ENCODE measurements around the gene UBE4B. TPM values are rescaled to one million over a fixed set of nuclear protein-coding genes. Genes with fewer than 3 reads are reported as not detected.

The UBE4B gene
- total and polyA plus RNA-seq, 2 experiments from 2014 or later = 28.4 to 115 TPM

DNA sequence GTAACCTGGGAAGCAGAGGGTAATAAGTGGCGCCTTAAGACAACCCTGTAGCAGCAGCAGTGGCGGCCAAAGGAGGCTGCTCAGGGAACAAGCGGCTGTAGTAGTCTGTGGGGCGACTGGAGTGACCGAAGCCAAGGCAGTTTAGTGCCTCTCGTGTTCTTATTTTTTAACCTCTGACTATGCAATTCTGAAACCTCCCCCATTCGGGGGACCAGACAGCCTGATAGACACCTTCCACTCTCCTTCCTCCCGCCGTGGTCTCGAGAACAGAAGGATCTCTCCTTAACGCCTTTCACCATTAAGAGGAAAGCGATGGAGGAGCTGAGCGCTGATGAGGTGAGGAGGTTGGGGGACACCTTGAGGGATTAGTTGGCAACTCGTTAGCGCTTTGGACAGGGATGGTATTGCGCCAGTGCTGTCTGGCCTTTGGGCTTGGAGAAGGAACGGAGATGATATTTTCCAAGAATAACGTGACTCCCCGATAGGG, 644 bp downstream of the UBE4B start (continued):
- TF ChIP-seq, protein P1, sequence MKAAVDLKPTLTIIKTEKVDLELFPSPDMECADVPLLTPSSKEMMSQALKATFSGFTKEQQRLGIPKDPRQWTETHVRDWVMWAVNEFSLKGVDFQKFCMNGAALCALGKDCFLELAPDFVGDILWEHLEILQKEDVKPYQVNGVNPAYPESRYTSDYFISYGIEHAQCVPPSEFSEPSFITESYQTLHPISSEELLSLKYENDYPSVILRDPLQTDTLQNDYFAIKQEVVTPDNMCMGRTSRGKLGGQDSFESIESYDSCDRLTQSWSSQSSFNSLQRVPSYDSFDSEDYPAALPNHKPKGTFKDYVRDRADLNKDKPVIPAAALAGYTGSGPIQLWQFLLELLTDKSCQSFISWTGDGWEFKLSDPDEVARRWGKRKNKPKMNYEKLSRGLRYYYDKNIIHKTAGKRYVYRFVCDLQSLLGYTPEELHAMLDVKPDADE (IDR thresholded peaks at IDR 0.05) = no peak
- TF ChIP-seq POLR2AphosphoS5 (IDR thresholded peaks at IDR 0.05; ENCODE audit: low read depth) (no peak), CREB1 (CRISPR knock-in tag; IDR thresholded peaks at IDR 0.05; ENCODE audit: low read depth) (no peak), STAT1 (IDR thresholded peaks at IDR 0.05; ENCODE audit: unreplicated experiment) (no peak), NANOG (IDR thresholded peaks at IDR 0.05; ENCODE audit: borderline replicate concordance) (no peak), EZH2 (IDR thresholded peaks at IDR 0.05; ENCODE audit: low read depth, unreplicated experiment) (no peak)
- TF ChIP-seq, protein P2, sequence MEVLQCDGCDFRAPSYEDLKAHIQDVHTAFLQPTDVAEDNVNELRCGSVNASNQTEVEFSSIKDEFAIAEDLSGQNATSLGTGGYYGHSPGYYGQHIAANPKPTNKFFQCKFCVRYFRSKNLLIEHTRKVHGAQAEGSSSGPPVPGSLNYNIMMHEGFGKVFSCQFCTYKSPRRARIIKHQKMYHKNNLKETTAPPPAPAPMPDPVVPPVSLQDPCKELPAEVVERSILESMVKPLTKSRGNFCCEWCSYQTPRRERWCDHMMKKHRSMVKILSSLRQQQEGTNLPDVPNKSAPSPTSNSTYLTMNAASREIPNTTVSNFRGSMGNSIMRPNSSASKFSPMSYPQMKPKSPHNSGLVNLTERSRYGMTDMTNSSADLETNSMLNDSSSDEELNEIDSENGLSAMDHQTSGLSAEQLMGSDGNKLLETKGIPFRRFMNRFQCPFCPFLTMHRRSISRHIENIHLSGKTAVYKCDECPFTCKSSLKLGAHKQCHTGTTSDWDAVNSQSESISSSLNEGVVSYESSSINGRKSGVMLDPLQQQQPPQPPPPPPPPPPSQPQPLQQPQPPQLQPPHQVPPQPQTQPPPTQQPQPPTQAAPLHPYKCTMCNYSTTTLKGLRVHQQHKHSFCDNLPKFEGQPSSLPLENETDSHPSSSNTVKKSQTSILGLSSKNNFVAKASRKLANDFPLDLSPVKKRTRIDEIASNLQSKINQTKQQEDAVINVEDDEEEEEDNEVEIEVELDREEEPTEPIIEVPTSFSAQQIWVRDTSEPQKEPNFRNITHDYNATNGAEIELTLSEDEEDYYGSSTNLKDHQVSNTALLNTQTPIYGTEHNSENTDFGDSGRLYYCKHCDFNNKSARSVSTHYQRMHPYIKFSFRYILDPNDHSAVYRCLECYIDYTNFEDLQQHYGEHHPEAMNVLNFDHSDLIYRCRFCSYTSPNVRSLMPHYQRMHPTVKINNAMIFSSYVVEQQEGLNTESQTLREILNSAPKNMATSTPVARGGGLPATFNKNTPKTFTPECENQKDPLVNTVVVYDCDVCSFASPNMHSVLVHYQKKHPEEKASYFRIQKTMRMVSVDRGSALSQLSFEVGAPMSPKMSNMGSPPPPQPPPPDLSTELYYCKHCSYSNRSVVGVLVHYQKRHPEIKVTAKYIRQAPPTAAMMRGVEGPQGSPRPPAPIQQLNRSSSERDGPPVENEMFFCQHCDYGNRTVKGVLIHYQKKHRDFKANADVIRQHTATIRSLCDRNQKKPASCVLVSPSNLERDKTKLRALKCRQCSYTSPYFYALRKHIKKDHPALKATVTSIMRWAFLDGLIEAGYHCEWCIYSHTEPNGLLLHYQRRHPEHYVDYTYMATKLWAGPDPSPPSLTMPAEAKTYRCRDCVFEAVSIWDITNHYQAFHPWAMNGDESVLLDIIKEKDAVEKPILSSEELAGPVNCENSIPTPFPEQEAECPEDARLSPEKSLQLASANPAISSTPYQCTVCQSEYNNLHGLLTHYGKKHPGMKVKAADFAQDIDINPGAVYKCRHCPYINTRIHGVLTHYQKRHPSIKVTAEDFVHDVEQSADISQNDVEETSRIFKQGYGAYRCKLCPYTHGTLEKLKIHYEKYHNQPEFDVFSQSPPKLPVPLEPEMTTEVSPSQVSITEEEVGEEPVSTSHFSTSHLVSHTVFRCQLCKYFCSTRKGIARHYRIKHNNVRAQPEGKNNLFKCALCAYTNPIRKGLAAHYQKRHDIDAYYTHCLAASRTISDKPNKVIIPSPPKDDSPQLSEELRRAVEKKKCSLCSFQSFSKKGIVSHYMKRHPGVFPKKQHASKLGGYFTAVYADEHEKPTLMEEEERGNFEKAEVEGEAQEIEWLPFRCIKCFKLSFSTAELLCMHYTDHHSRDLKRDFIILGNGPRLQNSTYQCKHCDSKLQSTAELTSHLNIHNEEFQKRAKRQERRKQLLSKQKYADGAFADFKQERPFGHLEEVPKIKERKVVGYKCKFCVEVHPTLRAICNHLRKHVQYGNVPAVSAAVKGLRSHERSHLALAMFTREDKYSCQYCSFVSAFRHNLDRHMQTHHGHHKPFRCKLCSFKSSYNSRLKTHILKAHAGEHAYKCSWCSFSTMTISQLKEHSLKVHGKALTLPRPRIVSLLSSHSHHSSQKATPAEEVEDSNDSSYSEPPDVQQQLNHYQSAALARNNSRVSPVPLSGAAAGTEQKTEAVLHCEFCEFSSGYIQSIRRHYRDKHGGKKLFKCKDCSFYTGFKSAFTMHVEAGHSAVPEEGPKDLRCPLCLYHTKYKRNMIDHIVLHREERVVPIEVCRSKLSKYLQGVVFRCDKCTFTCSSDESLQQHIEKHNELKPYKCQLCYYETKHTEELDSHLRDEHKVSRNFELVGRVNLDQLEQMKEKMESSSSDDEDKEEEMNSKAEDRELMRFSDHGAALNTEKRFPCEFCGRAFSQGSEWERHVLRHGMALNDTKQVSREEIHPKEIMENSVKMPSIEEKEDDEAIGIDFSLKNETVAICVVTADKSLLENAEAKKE (CRISPR knock-in tag; IDR thresholded peaks at IDR 0.05) = no peak

DNA sequence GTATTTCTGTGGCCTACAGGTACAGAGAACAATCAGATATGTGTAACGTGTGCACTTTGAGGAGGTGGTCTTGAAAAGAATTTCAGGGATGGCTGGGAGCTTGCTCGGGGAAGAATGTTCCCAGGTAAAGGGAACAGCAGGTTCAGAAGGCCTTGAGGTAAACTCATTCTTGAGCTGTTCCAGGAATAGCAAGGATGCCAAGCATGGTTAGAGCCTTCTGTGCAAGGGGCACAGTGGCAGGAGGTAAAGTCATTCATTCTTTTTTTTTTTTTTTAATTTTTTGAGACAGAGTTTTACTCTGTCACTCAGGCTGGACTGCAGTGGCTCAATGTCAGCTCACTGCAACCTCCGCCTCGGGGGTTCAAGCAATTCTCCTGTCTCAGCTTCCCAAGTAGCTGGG, 10.0 kb downstream of the UBE4B start:
- DNase-seq (ENCODE audit: low spot score) (no peak), ATAC-seq (no peak)
- Histone ChIP-seq H3K4me2 (no peak overlapping the region), H3K4me1 (ENCODE audit: insufficient read depth) (peaks cover 19% of the 10 kb centered on the region), H4K20me1 (replicated peaks; ENCODE audit: insufficient read depth) (peaks cover 26% of the 10 kb centered on the region), H3K27ac (ENCODE audit: low read depth) (no peak overlapping the region), H3K4me3 (no peak overlapping the region), H3K36me3 (ENCODE audit: insufficient read depth) (peaks cover 2% of the 10 kb centered on the region; the same call in 1 of the 2 replicates), H3K79me2 (replicated peaks; ENCODE audit: insufficient read depth) (peaks cover 100% of the 10 kb centered on the region), H3K27me3 (ENCODE audit: insufficient read depth) (no peaks in the 10 kb centered on the region), H2AFZ (no peak overlapping the region), H3F3A (replicated peaks; ENCODE audit: low read depth) (no peaks in the 10 kb centered on the region; the same call in 1 of the 2 replicates), H3K9me2 (ENCODE audit: insufficient read depth) (no peaks in the 10 kb centered on the region)
- Mint-ChIP-seq H3K4me3 (no peak overlapping the region), H3K4me1 (peaks cover 24% of the 10 kb centered on the region), H3K36me3 (ENCODE audit: low read depth) (peaks cover 14% of the 10 kb centered on the region; the same call in 2 of the 3 replicates), H3K9me3 (no peaks in the 10 kb centered on the region), H3K27me3 (ENCODE audit: insufficient read depth, low read depth, poor library complexity) (peaks cover 3% of the 10 kb centered on the region), H3K27ac (no peak overlapping the region)
- TF ChIP-seq CREB1 (CRISPR knock-in tag; IDR thresholded peaks at IDR 0.05; ENCODE audit: low read depth) (no peak), POLR2AphosphoS5 (IDR thresholded peaks at IDR 0.05; ENCODE audit: low read depth) (no peak), ZNF114 (CRISPR knock-in tag; IDR thresholded peaks at IDR 0.05) (no peak), JUNB (IDR thresholded peaks at IDR 0.05; ENCODE audit: unreplicated experiment) (no peak), EZH2 (IDR thresholded peaks at IDR 0.05; ENCODE audit: low read depth, unreplicated experiment) (no peak), EZH2phosphoT487 (IDR thresholded peaks at IDR 0.05; ENCODE audit: unreplicated experiment) (no peak), STAT1 (IDR thresholded peaks at IDR 0.05; ENCODE audit: unreplicated experiment) (no peak), ZNF331 (CRISPR knock-in tag; IDR thresholded peaks at IDR 0.05; ENCODE audit: low read depth) (no peak), NANOG (IDR thresholded peaks at IDR 0.05; ENCODE audit: borderline replicate concordance) (no peak)
- TF ChIP-seq, protein P3, sequence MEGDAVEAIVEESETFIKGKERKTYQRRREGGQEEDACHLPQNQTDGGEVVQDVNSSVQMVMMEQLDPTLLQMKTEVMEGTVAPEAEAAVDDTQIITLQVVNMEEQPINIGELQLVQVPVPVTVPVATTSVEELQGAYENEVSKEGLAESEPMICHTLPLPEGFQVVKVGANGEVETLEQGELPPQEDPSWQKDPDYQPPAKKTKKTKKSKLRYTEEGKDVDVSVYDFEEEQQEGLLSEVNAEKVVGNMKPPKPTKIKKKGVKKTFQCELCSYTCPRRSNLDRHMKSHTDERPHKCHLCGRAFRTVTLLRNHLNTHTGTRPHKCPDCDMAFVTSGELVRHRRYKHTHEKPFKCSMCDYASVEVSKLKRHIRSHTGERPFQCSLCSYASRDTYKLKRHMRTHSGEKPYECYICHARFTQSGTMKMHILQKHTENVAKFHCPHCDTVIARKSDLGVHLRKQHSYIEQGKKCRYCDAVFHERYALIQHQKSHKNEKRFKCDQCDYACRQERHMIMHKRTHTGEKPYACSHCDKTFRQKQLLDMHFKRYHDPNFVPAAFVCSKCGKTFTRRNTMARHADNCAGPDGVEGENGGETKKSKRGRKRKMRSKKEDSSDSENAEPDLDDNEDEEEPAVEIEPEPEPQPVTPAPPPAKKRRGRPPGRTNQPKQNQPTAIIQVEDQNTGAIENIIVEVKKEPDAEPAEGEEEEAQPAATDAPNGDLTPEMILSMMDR (conservative IDR thresholded peaks at IDR 0.05; ENCODE audit: low read depth in 2 of 2) = no peak
- TF ChIP-seq, protein P1 (IDR thresholded peaks at IDR 0.05) = no peak

All from GM23338 (cell line).